Measurements from ENCODE around the gene ARHGAP42.

The ARHGAP42 gene

GRCh38 chr11:100691896-100692653, 5.0 kb downstream of the ARHGAP42 start:
- TF ChIP-seq EZH2 (IDR thresholded peaks at IDR 0.05; ENCODE audit: borderline replicate concordance, low read depth, low read length, severe bottlenecking): no peak
- TF ChIP-seq, protein P1, sequence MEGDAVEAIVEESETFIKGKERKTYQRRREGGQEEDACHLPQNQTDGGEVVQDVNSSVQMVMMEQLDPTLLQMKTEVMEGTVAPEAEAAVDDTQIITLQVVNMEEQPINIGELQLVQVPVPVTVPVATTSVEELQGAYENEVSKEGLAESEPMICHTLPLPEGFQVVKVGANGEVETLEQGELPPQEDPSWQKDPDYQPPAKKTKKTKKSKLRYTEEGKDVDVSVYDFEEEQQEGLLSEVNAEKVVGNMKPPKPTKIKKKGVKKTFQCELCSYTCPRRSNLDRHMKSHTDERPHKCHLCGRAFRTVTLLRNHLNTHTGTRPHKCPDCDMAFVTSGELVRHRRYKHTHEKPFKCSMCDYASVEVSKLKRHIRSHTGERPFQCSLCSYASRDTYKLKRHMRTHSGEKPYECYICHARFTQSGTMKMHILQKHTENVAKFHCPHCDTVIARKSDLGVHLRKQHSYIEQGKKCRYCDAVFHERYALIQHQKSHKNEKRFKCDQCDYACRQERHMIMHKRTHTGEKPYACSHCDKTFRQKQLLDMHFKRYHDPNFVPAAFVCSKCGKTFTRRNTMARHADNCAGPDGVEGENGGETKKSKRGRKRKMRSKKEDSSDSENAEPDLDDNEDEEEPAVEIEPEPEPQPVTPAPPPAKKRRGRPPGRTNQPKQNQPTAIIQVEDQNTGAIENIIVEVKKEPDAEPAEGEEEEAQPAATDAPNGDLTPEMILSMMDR (IDR thresholded peaks at IDR 0.05; ENCODE audit: borderline replicate concordance, extremely low read depth, low read length, poor library complexity, severe bottlenecking): no peak
- no peaks in the 10 kb centered on the region for H3K79me2 ChIP-seq (ENCODE audit: insufficient read depth, low read length)

GRCh38 chr11:100695911-100696310, 8.8 kb downstream of the ARHGAP42 start:
- DNase-seq: no peak
- H3K36me3 ChIP-seq (ENCODE audit: insufficient read depth, low read length): no peaks in the 10 kb centered on the region
- H3K4me3 ChIP-seq (ENCODE audit: low read depth in 1 of 2, low read length in 2 of 2): no peak overlapping the region
- H3K9me3 ChIP-seq (ENCODE audit: insufficient read depth, low read length, severe bottlenecking): no peaks in the 10 kb centered on the region
- no peaks in the 10 kb centered on the region for H3K79me2 ChIP-seq (ENCODE audit: insufficient read depth, low read length)
- H3K4me1 ChIP-seq (ENCODE audit: insufficient read depth, low read length): no peaks in the 10 kb centered on the region
- ATAC-seq (ENCODE audit: insufficient read depth, low read depth): no peak
- no peak overlapping the region for H3K27ac ChIP-seq (ENCODE audit: low read length)
- H3K4me2 ChIP-seq (ENCODE audit: insufficient read depth, low read length): no peak overlapping the region
- TF ChIP-seq, protein P1 (IDR thresholded peaks at IDR 0.05; ENCODE audit: borderline replicate concordance, extremely low read depth, low read length, poor library complexity, severe bottlenecking): no peak
- TF ChIP-seq EZH2 (IDR thresholded peaks at IDR 0.05; ENCODE audit: borderline replicate concordance, low read depth, low read length, severe bottlenecking): no peak
- H3K27me3 ChIP-seq (ENCODE audit: insufficient read depth, low read length, poor library complexity): no peaks in the 10 kb centered on the region
- no peaks in the 10 kb centered on the region for H4K20me1 ChIP-seq (ENCODE audit: insufficient read depth, low read length)
- H2AFZ ChIP-seq (ENCODE audit: low read depth, low read length): no peak overlapping the region
- no peak overlapping the region for H3K9ac ChIP-seq (ENCODE audit: low read depth, low read length)

More at GRCh38 chr11:100691896-100692653, 5.0 kb downstream of the ARHGAP42 start:
- Histone ChIP-seq H3K4me3 (ENCODE audit: low read depth in 1 of 2, low read length in 2 of 2) (no peak overlapping the region), H3K9ac (ENCODE audit: low read depth, low read length) (no peak overlapping the region), H3K9me3 (ENCODE audit: insufficient read depth, low read length, severe bottlenecking) (no peaks in the 10 kb centered on the region), H3K27me3 (ENCODE audit: insufficient read depth, low read length, poor library complexity) (no peaks in the 10 kb centered on the region), H3K4me1 (ENCODE audit: insufficient read depth, low read length) (peaks cover 20% of the 10 kb centered on the region), H4K20me1 (ENCODE audit: insufficient read depth, low read length) (no peaks in the 10 kb centered on the region), H3K27ac (ENCODE audit: low read length) (no peak overlapping the region), H3K4me2 (ENCODE audit: insufficient read depth, low read length) (no peak overlapping the region), H3K36me3 (ENCODE audit: insufficient read depth, low read length) (no peaks in the 10 kb centered on the region), H2AFZ (ENCODE audit: low read depth, low read length) (no peak overlapping the region)
- DNase-seq (no peak), ATAC-seq (ENCODE audit: insufficient read depth, low read depth) (no peak)

GRCh38 chr11:100703139-100703538, 16.1 kb downstream of the ARHGAP42 start:
- Histone ChIP-seq H3K27ac (ENCODE audit: low read length) (no peak overlapping the region), H3K4me2 (ENCODE audit: insufficient read depth, low read length) (no peak overlapping the region), H3K4me3 (ENCODE audit: low read depth in 1 of 2, low read length in 2 of 2) (no peak overlapping the region), H3K79me2 (ENCODE audit: insufficient read depth, low read length) (no peaks in the 10 kb centered on the region), H3K27me3 (ENCODE audit: insufficient read depth, low read length, poor library complexity) (no peaks in the 10 kb centered on the region), H4K20me1 (ENCODE audit: insufficient read depth, low read length) (no peaks in the 10 kb centered on the region), H3K4me1 (ENCODE audit: insufficient read depth, low read length) (no peaks in the 10 kb centered on the region), H3K9me3 (ENCODE audit: insufficient read depth, low read length, severe bottlenecking) (no peaks in the 10 kb centered on the region), H3K36me3 (ENCODE audit: insufficient read depth, low read length) (no peaks in the 10 kb centered on the region), H3K9ac (ENCODE audit: low read depth, low read length) (no peak overlapping the region), H2AFZ (ENCODE audit: low read depth, low read length) (no peak overlapping the region)
- no peak for DNase-seq
- TF ChIP-seq EZH2 (IDR thresholded peaks at IDR 0.05; ENCODE audit: borderline replicate concordance, low read depth, low read length, severe bottlenecking): no peak
- TF ChIP-seq, protein P1 (IDR thresholded peaks at IDR 0.05; ENCODE audit: borderline replicate concordance, extremely low read depth, low read length, poor library complexity, severe bottlenecking): no peak
- ATAC-seq (ENCODE audit: insufficient read depth, low read depth): no peak

Data from DND-41 (cell line).